Naive thymus-derived CD4-positive, alpha-beta T cell (primary cell): ENCODE measurements around the gene DECR2. TPM values are rescaled to one million over a fixed set of nuclear protein-coding genes. Genes with fewer than 3 reads are reported as not detected.

Experiments used
- ATAC-seq: fragments of 150-1000 bp; cut with Tn5 transposase; 2 replicates; pipeline ENCODE4 v1.10.0; 2021; ENCODE audit warnings: mild to moderate bottlenecking, moderate library complexity
- CTCF ChIA-PET: fragments of 350-600 bp; sonication (Branson Sonifier 250); formaldehyde crosslinking; loops from one replicate; lab custom pipeline; 2021; ENCODE audit warnings: antibody characterized with exemption; lab: Charles Lee
- POLR2A ChIA-PET: fragments of 350-600 bp; sonication (Branson Sonifier 250); formaldehyde crosslinking; loops from one replicate; lab custom pipeline; 2021; ENCODE audit warnings: antibody characterized with exemption, inconsistent platforms; lab: Charles Lee
- DNase-seq, 9 donors: peaks; one replicate each; pipeline versions ENCODE4 v3.0.0 to v3.0.0-alpha.2; 2020 to 2022; ENCODE audit warnings: mixed read lengths in 1 of 9
- H3K27ac ChIP-seq: one replicate; pipeline ENCODE4 v1.7.0; 2013; ENCODE audit warnings: mild to moderate bottlenecking, low read depth, low read length, moderate library complexity
- H3K27me3 ChIP-seq, 2 donors: one replicate each; pipeline ENCODE4 v1.7.0; 2013; ENCODE audit warnings: low read length in 2 of 2, mild to moderate bottlenecking in 2 of 2, moderate library complexity in 2 of 2; ENCODE audit not compliant: control insufficient read depth in 2 of 2, insufficient read depth in 2 of 2
- H3K36me3 ChIP-seq, 3 experiments: 1 replicate in 2 of 3; 2 replicates in 1 of 3; pipeline ENCODE4 v1.7.0; 2013; ENCODE audit warnings: low read length in 3 of 3, mild to moderate bottlenecking in 3 of 3, moderate library complexity in 1 of 3; ENCODE audit not compliant: insufficient read depth in 3 of 3, control insufficient read depth in 2 of 3
- H3K4me1 ChIP-seq, 2 donors: one replicate each; pipeline ENCODE4 v1.7.0; 2013; ENCODE audit warnings: low read length in 2 of 2, mild to moderate bottlenecking in 2 of 2, moderate library complexity in 1 of 2; ENCODE audit not compliant: control insufficient read depth in 2 of 2, insufficient read depth in 2 of 2
- H3K4me3 ChIP-seq: 2 replicates; pipeline ENCODE4 v1.7.0; 2013; ENCODE audit warnings: mild to moderate bottlenecking, low read length
- H3K9me3 ChIP-seq, 3 experiments: 1 replicate in 2 of 3; 2 replicates in 1 of 3; pipeline ENCODE4 v1.7.0; 2013; ENCODE audit warnings: low read length in 3 of 3; ENCODE audit not compliant: control insufficient read depth in 2 of 3
- H3K27ac Mint-ChIP-seq, 9 donors: one replicate each; pipeline ENCODE4 v1.8.0; 2020 to 2022; ENCODE audit warnings: mixed read lengths in 9 of 9, mild to moderate bottlenecking in 8 of 9, moderate library complexity in 5 of 9, inconsistent platforms in 2 of 9
- H3K27me3 Mint-ChIP-seq, 5 donors: one replicate each; pipeline ENCODE4 v1.8.0; 2021 to 2022; ENCODE audit warnings: mixed read lengths in 5 of 5, mild to moderate bottlenecking in 1 of 5
- H3K36me3 Mint-ChIP-seq, 5 donors: one replicate each; pipeline ENCODE4 v1.8.0; 2020 to 2022; ENCODE audit warnings: mixed read lengths in 5 of 5, mild to moderate bottlenecking in 3 of 5, inconsistent platforms in 1 of 5
- H3K4me1 Mint-ChIP-seq, 7 donors: one replicate each; pipeline ENCODE4 v1.8.0; 2020 to 2022; ENCODE audit warnings: mixed read lengths in 7 of 7, mild to moderate bottlenecking in 3 of 7, inconsistent platforms in 1 of 7
- H3K4me3 Mint-ChIP-seq, 10 donors: one replicate each; pipeline ENCODE4 v1.8.0; 2020 to 2022; ENCODE audit warnings: mild to moderate bottlenecking in 10 of 10, mixed read lengths in 10 of 10, moderate library complexity in 6 of 10, inconsistent platforms in 2 of 10
- H3K9me3 Mint-ChIP-seq, 11 donors: one replicate each; pipeline ENCODE4 v1.8.0; 2020 to 2022; ENCODE audit warnings: mixed read lengths in 11 of 11, mild to moderate bottlenecking in 4 of 11, inconsistent platforms in 1 of 11, moderate library complexity in 1 of 11
- intact Hi-C, 2 donors: fragments of 100-400 bp; cut with micrococcal nuclease; formaldehyde crosslinking; loops; one replicate each; pipeline ENCODE4 v1.15.1; 2023
- polyA plus RNA-seq, 2 donors: library from polyadenylated mRNA; unstranded; fragments of 300-500 nt; fragmentation: Illumina TruSeq; gene quantifications; one replicate each; pipeline ENCODE4 v1.2.3, GENCODE V29; 2021
- total RNA-seq, 6 experiments: library from RNA in 5 of 6; stranded (reverse) in 5 of 6; gene quantifications; 1 replicate in 5 of 6; 2 replicates in 1 of 6; pipeline ENCODE4 v1.2.3 and lab custom pipeline; 2021 to 2026

Gene DECR2
- total and polyA plus RNA-seq, 7 experiments from 2014 or later, result 7.8 to 13.8 (median 8.5) TPM

GRCh38 chr16:400061-400591 lies 1.6 kb upstream of the DECR2 start:
- Histone ChIP-seq H3K9me3 (no peaks in the 10 kb centered on the region), H3K4me1 (peaks cover 0 to 10% of the 10 kb centered on the region in 2 donors), H3K36me3 (no peaks in the 10 kb centered on the region), H3K4me3 (peak overlapping the region; percentile 86), H3K27ac (peak overlapping the region; percentile 82), H3K27me3 (no peaks in the 10 kb centered on the region)
- ATAC-seq, result no peak
- H3K36me3 Mint-ChIP-seq, result no peaks in the 10 kb centered on the region
- intact Hi-C loops, result loop anchor here (2.0 to 10.0 kb wide), 7 partner anchors 17 to 341 kb away; partner anchors contain the start of genes AXIN1 (in 1 of the 2), CAPN15 (in 1 of the 2), CIAO3 (in 1 of the 2) and METTL26 (in 1 of the 2)
- peak overlapping the region; percentile 81 to 97 (median 94) for H3K27ac Mint-ChIP-seq
- ChIA-PET POLR2A (interaction anchor here (0.5 to 10.9 kb wide), 8 partner anchors 8 to 170 kb away, joined by 3 to 120 read pairs (median 5); partner anchors contain the start of genes LUC7L, MRPL28 and PGAP6), CTCF (interaction anchor here (1.2 to 1.7 kb wide), 2 partner anchors 8 to 12 kb away, joined by 3 to 6 read pairs; no protein-coding TSS in a partner anchor)
- no peaks in the 10 kb centered on the region for H3K9me3 Mint-ChIP-seq
- H3K27me3 Mint-ChIP-seq, result peaks cover 0 to 12% (median 0%) of the 10 kb centered on the region in 5 donors
- no peak for DNase-seq
- H3K4me1 Mint-ChIP-seq, result peaks cover 15 to 30% (median 20%) of the 10 kb centered on the region in 7 donors
- peak overlapping the region; percentile 84 to 92 (median 89) for H3K4me3 Mint-ChIP-seq

DNA sequence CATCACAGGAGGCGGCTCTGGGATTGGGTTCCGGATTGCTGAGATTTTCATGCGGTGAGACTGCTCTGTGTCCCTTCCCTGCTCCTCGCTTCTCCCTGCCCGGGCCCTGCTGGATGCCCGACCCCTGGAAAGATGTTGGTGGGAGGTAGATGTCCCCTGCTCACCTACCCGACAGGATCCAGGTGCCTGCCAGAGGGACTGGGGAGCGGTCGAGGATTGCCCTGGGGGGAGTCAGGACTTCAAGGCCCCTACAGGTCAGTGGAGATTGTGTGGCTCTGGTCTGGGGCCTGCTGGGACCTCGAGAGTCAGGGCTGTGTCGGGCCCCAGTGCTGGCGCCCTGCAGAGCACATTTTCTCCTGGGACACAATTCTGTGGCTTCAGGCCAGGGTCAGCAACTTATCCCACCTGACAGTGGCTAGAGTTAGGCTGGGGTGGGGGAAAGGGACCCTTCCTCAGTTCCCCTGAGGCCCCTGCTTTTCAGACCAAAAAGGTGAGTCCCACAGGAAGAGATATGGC lies 3.3 kb downstream of the DECR2 start:
- Mint-ChIP-seq H3K27me3 (no peaks in the 10 kb centered on the region), H3K9me3 (no peaks in the 10 kb centered on the region), H3K4me3 (no peak overlapping the region), H3K36me3 (peaks cover 0 to 9% (median 0%) of the 10 kb centered on the region in 5 donors), H3K4me1 (peaks cover 6 to 9% (median 8%) of the 10 kb centered on the region in 7 donors), H3K27ac (no peak overlapping the region)
- H3K4me1 ChIP-seq, result peaks cover 0 to 4% of the 10 kb centered on the region in 2 donors
- no peak overlapping the region for H3K4me3 ChIP-seq
- no peak for ATAC-seq
- no peaks in the 10 kb centered on the region for H3K27me3 ChIP-seq
- intact Hi-C loops, result loop anchor here (5.0 to 10.0 kb wide), 4 partner anchors 50 to 162 kb away; partner anchors contain the start of genes AXIN1 (in 1 of the 2), CAPN15 (in 1 of the 2), NHLRC4 (in 1 of the 2) and PIGQ (in 1 of the 2)
- DNase-seq, result no peak
- ChIA-PET CTCF (no interaction called here), POLR2A (no interaction called here)
- no peaks in the 10 kb centered on the region for H3K9me3 ChIP-seq
- H3K27ac ChIP-seq, result no peak overlapping the region
- no peaks in the 10 kb centered on the region for H3K36me3 ChIP-seq

- POLR2A ChIA-PET, result no interaction called here
- no peak overlapping the region for H3K4me3 Mint-ChIP-seq
- Histone ChIP-seq H3K27ac (no peak overlapping the region), H3K27me3 (no peaks in the 10 kb centered on the region), H3K9me3 (no peaks in the 10 kb centered on the region), H3K4me1 (no peaks in the 10 kb centered on the region), H3K4me3 (no peak overlapping the region), H3K36me3 (no peaks in the 10 kb centered on the region)
- no peaks in the 10 kb centered on the region for H3K9me3 Mint-ChIP-seq
- DNase-seq, result no peak
- H3K27ac Mint-ChIP-seq, result peak overlapping the region in 1 of 9 donors; percentile 36
- ATAC-seq, result no peak
- intact Hi-C loops, result loop anchor here in 1 of 2 donors (10.0 kb wide), 1 partner anchor 51 kb away; the partner anchor contains the start of gene AXIN1
- CTCF ChIA-PET, result no interaction called here
- no peaks in the 10 kb centered on the region for H3K27me3 Mint-ChIP-seq
- H3K36me3 Mint-ChIP-seq, result peaks cover 0 to 9% (median 0%) of the 10 kb centered on the region in 5 donors
- H3K4me1 Mint-ChIP-seq, result peaks cover 0 to 4% (median 0%) of the 10 kb centered on the region in 7 donors
Observed at GRCh38 chr16:405548-406506, 4.1 kb downstream of the DECR2 start.

DNA sequence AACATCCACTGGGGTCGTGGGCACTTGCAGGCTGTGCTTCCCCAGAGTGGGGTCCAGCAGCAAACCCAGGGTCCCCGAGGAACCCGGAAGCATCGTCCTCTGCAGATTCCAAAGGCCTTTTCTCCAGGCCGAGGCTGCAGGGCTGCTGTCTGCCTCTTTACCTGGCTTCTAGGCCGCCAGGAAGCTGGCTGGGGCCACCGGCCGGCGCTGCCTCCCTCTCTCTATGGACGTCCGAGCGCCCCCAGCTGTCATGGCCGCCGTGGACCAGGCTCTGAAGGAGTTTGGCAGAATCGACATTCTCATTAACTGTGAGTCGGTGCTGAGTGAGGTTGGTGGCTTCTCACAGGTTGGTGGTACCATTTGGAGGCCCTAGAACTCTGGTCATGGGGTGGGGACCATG lies 5.6 kb downstream of the DECR2 start:
- Histone ChIP-seq H3K9me3 (no peaks in the 10 kb centered on the region), H3K27me3 (no peaks in the 10 kb centered on the region), H3K36me3 (peaks cover 0 to 10% (median 0%) of the 10 kb centered on the region in 3 experiments), H3K27ac (no peak overlapping the region), H3K4me1 (no peaks in the 10 kb centered on the region), H3K4me3 (no peak overlapping the region)
- ChIA-PET POLR2A (interaction anchor here (0.5 kb wide), 1 partner anchor 25 kb away, joined by 4 read pairs; no protein-coding TSS in a partner anchor), CTCF (no interaction called here)
- ATAC-seq (no peak), DNase-seq (no peak)
- H3K36me3 Mint-ChIP-seq, result peaks cover 0 to 9% (median 0%) of the 10 kb centered on the region in 5 donors
- no peak overlapping the region for H3K27ac Mint-ChIP-seq
- H3K4me1 Mint-ChIP-seq, result peaks cover 0 to 2% (median 0%) of the 10 kb centered on the region in 7 donors
- intact Hi-C loops, result loop anchor here in 1 of 2 donors (10.0 kb wide), 1 partner anchor 52 kb away; the partner anchor contains the start of gene AXIN1
- H3K27me3 Mint-ChIP-seq, result no peaks in the 10 kb centered on the region
- H3K4me3 Mint-ChIP-seq, result no peak overlapping the region
- no peaks in the 10 kb centered on the region for H3K9me3 Mint-ChIP-seq

GRCh38 chr16:410516-411178 lies 9.0 kb downstream of the DECR2 start:
- Histone ChIP-seq H3K4me1 (no peaks in the 10 kb centered on the region), H3K9me3 (no peaks in the 10 kb centered on the region), H3K27me3 (no peaks in the 10 kb centered on the region), H3K27ac (no peak overlapping the region), H3K4me3 (no peak overlapping the region), H3K36me3 (peaks cover 0 to 10% (median 0%) of the 10 kb centered on the region in 3 experiments)
- intact Hi-C loops, result no loop called here
- H3K4me1 Mint-ChIP-seq, result no peaks in the 10 kb centered on the region
- CTCF ChIA-PET, result no interaction called here
- POLR2A ChIA-PET, result no interaction called here
- H3K9me3 Mint-ChIP-seq, result no peaks in the 10 kb centered on the region
- peaks cover 0 to 9% (median 0%) of the 10 kb centered on the region in 5 donors for H3K36me3 Mint-ChIP-seq
- no peak overlapping the region for H3K4me3 Mint-ChIP-seq
- DNase-seq (no peak), ATAC-seq (no peak)
- no peak overlapping the region for H3K27ac Mint-ChIP-seq
- H3K27me3 Mint-ChIP-seq, result no peaks in the 10 kb centered on the region
